Sigmoid colon (tissue), 7 donors: ENCODE measurements around the gene MLLT3. TPM values are rescaled to one million over a fixed set of nuclear protein-coding genes. Genes with fewer than 3 reads are reported as not detected.

ENCODE experiments used
- DNase-seq: peaks from one replicate; pipeline ENCODE4 v3.0.0-alpha.2; 2019
- H3K27ac ChIP-seq, 4 donors: fragments of 200-600 bp; sonication (generic); one replicate each; pipeline ENCODE4 v1.5.1; 2016 to 2019; ENCODE audit warnings: mild to moderate bottlenecking in 1 of 4
- H3K27me3 ChIP-seq, 3 donors: fragments of 200-600 bp; sonication (generic); one replicate each; pipeline ENCODE4 v1.5.1; 2019; ENCODE audit warnings: mild to moderate bottlenecking in 1 of 3
- H3K36me3 ChIP-seq, 4 donors: fragments of 200-600 bp; sonication (generic); one replicate each; pipeline ENCODE4 v1.5.1; 2016 to 2019
- H3K4me1 ChIP-seq, 4 donors: fragments of 200-600 bp; sonication (generic); one replicate each; pipeline ENCODE4 v1.5.1; 2017 to 2019
- H3K4me3 ChIP-seq, 4 donors: fragments of 200-600 bp; sonication (generic); one replicate each; pipeline ENCODE4 v1.5.1; 2017 to 2019; ENCODE audit warnings: mild to moderate bottlenecking in 2 of 4, moderate library complexity in 1 of 4
- H3K9me3 ChIP-seq, 4 donors: fragments of 200-600 bp in 3 of 4; sonication (generic) in 3 of 4; one replicate each; pipeline versions ENCODE4 v1.5.1 to v1.6.1; 2013 to 2019
- CTCF ChIP-seq, 4 experiments: fragments of 450-650 bp in 3 of 4; fragments of 200-600 bp in 1 of 4; IDR thresholded peaks; one replicate each; pipeline ENCODE4 v1.5.1; 2016 to 2019; ENCODE audit warnings: antibody characterized with exemption in 4 of 4, mild to moderate bottlenecking in 3 of 4, moderate library complexity in 2 of 4
- EP300 ChIP-seq, 4 donors: sonication (generic); formaldehyde crosslinking; IDR thresholded peaks; one replicate each; pipeline ENCODE4 v1.6.1; 2017; ENCODE audit warnings: antibody characterized with exemption in 4 of 4
- POLR2A ChIP-seq, 2 donors: fragments of 450-650 bp; IDR thresholded peaks; one replicate each; pipeline ENCODE4 v1.6.1; 2016; ENCODE audit warnings: antibody characterized with exemption in 2 of 2, mild to moderate bottlenecking in 2 of 2, moderate library complexity in 2 of 2
- POLR2AphosphoS5 ChIP-seq, 4 donors: sonication (generic); formaldehyde crosslinking; IDR thresholded peaks; one replicate each; pipeline ENCODE4 v1.6.1; 2017; ENCODE audit warnings: antibody characterized with exemption in 4 of 4
- WGBS, 2 donors: extraction: QIAGEN DNeasy Blood & Tissue Kit; methylation state at CpG; one replicate each; pipeline ENCODE4 v1.1.7; 2013; 5-methylcytosine and 5-hydroxymethylcytosine counted together
- intact Hi-C: fragments of 100-400 bp; cut with DNase I; formaldehyde crosslinking; loops from one replicate; pipeline ENCODE4 v1.15.1; 2023
- polyA plus RNA-seq, 3 donors: library from polyadenylated mRNA; stranded (reverse); fragments of 200-250 nt; gene quantifications; one replicate each; pipeline ENCODE4 v1.2.3, GENCODE V29; 2013
- total RNA-seq, 4 donors: library from RNA; depleted of rRNA; stranded (reverse); fragments of >200 nt; gene quantifications; one replicate each; pipeline ENCODE4 v1.1.0, GENCODE V29; 2016
- donor health status: healthy with polysubstance abuse.
- donor health status: Bipolar disorder and iron deficiency.
- donor health status: healthy.

MLLT3 gene
- total and polyA plus RNA-seq, 7 donors = 19.0 to 132 (median 25.0) TPM

GRCh38 chr9:20317701-20318100 lies 304.6 kb downstream of the MLLT3 start:
- no peak overlapping the region for H3K4me3 ChIP-seq
- H3K36me3 ChIP-seq = no peaks in the 10 kb centered on the region
- 86 to 91% methylated on average over 5 of the region's 5 CpGs for WGBS, 2 donors
- TF ChIP-seq EP300 (IDR thresholded peaks at IDR 0.05) = no peak
- TF ChIP-seq POLR2A (IDR thresholded peaks at IDR 0.05) = no peak
- TF ChIP-seq POLR2AphosphoS5 (IDR thresholded peaks at IDR 0.05) = no peak
- TF ChIP-seq CTCF (IDR thresholded peaks at IDR 0.05) = no peak
- no peaks in the 10 kb centered on the region for H3K27me3 ChIP-seq
- H3K9me3 ChIP-seq = no peaks in the 10 kb centered on the region
- peak overlapping the region in 1 of 4 donors; percentile 83 for H3K27ac ChIP-seq
- intact Hi-C loops = no loop called here
- DNase-seq = no peak
- peaks cover 0 to 68% (median 37%) of the 10 kb centered on the region in 4 donors for H3K4me1 ChIP-seq

GRCh38 chr9:20316372-20316771 lies 305.9 kb downstream of the MLLT3 start:
- TF ChIP-seq CTCF (IDR thresholded peaks at IDR 0.05) = no peak
- no peak for TF ChIP-seq POLR2A (IDR thresholded peaks at IDR 0.05)
- no peak for TF ChIP-seq EP300 (IDR thresholded peaks at IDR 0.05)
- TF ChIP-seq POLR2AphosphoS5 (IDR thresholded peaks at IDR 0.05) = no peak

GRCh38 chr9:20315677-20316076 lies 306.6 kb downstream of the MLLT3 start:
- Histone ChIP-seq H3K36me3 (no peaks in the 10 kb centered on the region), H3K9me3 (no peaks in the 10 kb centered on the region), H3K4me3 (no peak overlapping the region), H3K27ac (peak overlapping the region; percentile 1 to 83 (median 52)), H3K4me1 (peaks cover 0 to 59% (median 30%) of the 10 kb centered on the region in 4 donors), H3K27me3 (no peaks in the 10 kb centered on the region)
- DNase-seq = no peak
- intact Hi-C loops = no loop called here
- no peak for TF ChIP-seq EP300 (IDR thresholded peaks at IDR 0.05)
- TF ChIP-seq POLR2AphosphoS5 (IDR thresholded peaks at IDR 0.05) = no peak
- TF ChIP-seq POLR2A (IDR thresholded peaks at IDR 0.05) = no peak
- TF ChIP-seq CTCF (IDR thresholded peaks at IDR 0.05) = no peak
- WGBS, 2 donors = 86 to 89% methylated on average over 2 of the region's 2 CpGs

More at GRCh38 chr9:20316372-20316771, 305.9 kb downstream of the MLLT3 start:
- no peaks in the 10 kb centered on the region for H3K9me3 ChIP-seq
- no peak for DNase-seq
- peak overlapping the region; percentile 1 to 83 (median 24) for H3K27ac ChIP-seq
- no peak overlapping the region for H3K4me3 ChIP-seq
- H3K4me1 ChIP-seq = peaks cover 0 to 66% (median 36%) of the 10 kb centered on the region in 4 donors
- WGBS, 2 donors = 84 to 90% methylated on average over 9 of the region's 9 CpGs
- intact Hi-C loops = no loop called here
- no peaks in the 10 kb centered on the region for H3K27me3 ChIP-seq
- H3K36me3 ChIP-seq = no peaks in the 10 kb centered on the region

- Histone ChIP-seq H3K27me3 (no peaks in the 10 kb centered on the region), H3K9me3 (no peaks in the 10 kb centered on the region), H3K4me3 (no peak overlapping the region), H3K27ac (peak overlapping the region in 3 of 4 donors; percentile 1 to 83 (median 69)), H3K36me3 (no peaks in the 10 kb centered on the region), H3K4me1 (peaks cover 0 to 57% (median 25%) of the 10 kb centered on the region in 4 donors)
- TF ChIP-seq CTCF (IDR thresholded peaks at IDR 0.05) = no peak
- TF ChIP-seq POLR2AphosphoS5 (IDR thresholded peaks at IDR 0.05) = no peak
- no peak for TF ChIP-seq EP300 (IDR thresholded peaks at IDR 0.05)
- no peak for TF ChIP-seq POLR2A (IDR thresholded peaks at IDR 0.05)
- intact Hi-C loops = no loop called here
- DNase-seq = no peak
- 75 to 87% methylated on average over 3 of the region's 3 CpGs for WGBS, 2 donors
These were observed 307.3 kb downstream of the MLLT3 start for GRCh38 chr9:20314981-20315380.

- intact Hi-C loops = no loop called here
- TF ChIP-seq POLR2A (IDR thresholded peaks at IDR 0.05) = no peak
- TF ChIP-seq POLR2AphosphoS5 (IDR thresholded peaks at IDR 0.05) = no peak
- no peak for TF ChIP-seq EP300 (IDR thresholded peaks at IDR 0.05)
- no peak for TF ChIP-seq CTCF (IDR thresholded peaks at IDR 0.05)
- DNase-seq = no peak
These were observed 308.9 kb downstream of the MLLT3 start for GRCh38 chr9:20313415-20313814.

More at GRCh38 chr9:20313415-20313814, 308.9 kb downstream of the MLLT3 start:
- peaks cover 0 to 43% (median 15%) of the 10 kb centered on the region in 4 donors for H3K4me1 ChIP-seq
- no peaks in the 10 kb centered on the region for H3K9me3 ChIP-seq
- WGBS, 2 donors = 96 to 97% methylated on average over 1 of the region's 1 CpG
- H3K27ac ChIP-seq = no peak overlapping the region
- no peaks in the 10 kb centered on the region for H3K36me3 ChIP-seq
- no peak overlapping the region for H3K4me3 ChIP-seq
- H3K27me3 ChIP-seq = no peaks in the 10 kb centered on the region
